Loucy (cell line): ENCODE data around the gene KIR2DL3.

Source experiments
- H2AFZ ChIP-seq: fragments of 200-600 bp; sonication (generic); 2 replicates; pipeline ENCODE4 v1.6.0; 2016; ENCODE audit warnings: antibody characterized with exemption, mild to moderate bottlenecking, low read length, moderate library complexity
- H3F3A ChIP-seq: fragments of 200-600 bp; 2 replicates; pipeline ENCODE4 v1.6.0; 2016; ENCODE audit warnings: antibody characterized with exemption, low read depth, mild to moderate bottlenecking
- H3K27me3 ChIP-seq: fragments of 200-600 bp; sonication (generic); 2 replicates; pipeline ENCODE4 v1.6.1; 2014; ENCODE audit warnings: low read length, mild to moderate bottlenecking; ENCODE audit not compliant: insufficient read depth, poor library complexity, severe bottlenecking
- H3K36me3 ChIP-seq: fragments of 200-600 bp; sonication (generic); 2 replicates; pipeline ENCODE4 v1.6.1; 2016; ENCODE audit warnings: low read length; ENCODE audit not compliant: insufficient read depth
- H3K4me1 ChIP-seq: fragments of 200-600 bp; sonication (generic); 2 replicates; pipeline ENCODE4 v1.5.1; 2014; ENCODE audit warnings: low read length, mild to moderate bottlenecking; ENCODE audit not compliant: insufficient read depth, poor library complexity, severe bottlenecking
- H3K4me2 ChIP-seq: fragments of 200-600 bp; sonication (generic); 2 replicates; pipeline ENCODE4 v1.6.0; 2014; ENCODE audit warnings: antibody characterized with exemption, low read length, low read depth, mild to moderate bottlenecking; ENCODE audit not compliant: poor library complexity, severe bottlenecking
- H3K4me3 ChIP-seq: fragments of 200-600 bp; sonication (generic); 2 replicates; pipeline ENCODE4 v1.5.1; 2014; ENCODE audit warnings: low read length, mild to moderate bottlenecking, mixed read lengths; ENCODE audit not compliant: poor library complexity, severe bottlenecking
- H3K79me2 ChIP-seq: fragments of 200-600 bp; sonication (generic); 2 replicates; pipeline ENCODE4 v1.6.1; 2014; ENCODE audit warnings: low read length; ENCODE audit not compliant: insufficient read depth
- H3K9ac ChIP-seq: fragments of 200-600 bp; sonication (generic); 2 replicates; pipeline ENCODE4 v1.6.0; 2014; ENCODE audit warnings: mild to moderate bottlenecking, low read depth, low read length, moderate library complexity; ENCODE audit not compliant: poor library complexity, severe bottlenecking
- H3K9me2 ChIP-seq: fragments of 200-600 bp; sonication (generic); replicated peaks from 2 replicates; pipeline ENCODE4 v1.6.1; 2016; ENCODE audit warnings: low read depth, low read length, mixed read lengths
- H3K9me3 ChIP-seq: fragments of 200-600 bp; sonication (generic); 2 replicates; pipeline ENCODE4 v1.6.1; 2014; ENCODE audit warnings: mild to moderate bottlenecking, antibody characterized with exemption, low read length, low read depth; ENCODE audit not compliant: insufficient read depth
- H4K20me1 ChIP-seq: fragments of 200-600 bp; sonication (generic); 2 replicates; pipeline ENCODE4 v1.6.0; 2014; ENCODE audit warnings: antibody characterized with exemption, low read length, mild to moderate bottlenecking; ENCODE audit not compliant: insufficient read depth, poor library complexity, severe bottlenecking
- CTCF ChIP-seq: fragments of 200-600 bp; sonication (generic); conservative IDR thresholded peaks from 2 replicates; pipeline ENCODE4 v1.5.1; 2014; ENCODE audit warnings: mild to moderate bottlenecking, antibody characterized with exemption, low read length
- EZH2phosphoT487 ChIP-seq: fragments of 200-600 bp; IDR thresholded peaks from 2 replicates; pipeline ENCODE4 v1.6.1; 2018; ENCODE audit warnings: antibody characterized with exemption, mild to moderate bottlenecking, moderate library complexity, borderline replicate concordance

The KIR2DL3 gene

GRCh38 chr19:54727562-54727961 lies 10.8 kb upstream of the KIR2DL3 start:
- Histone ChIP-seq H2AFZ (no peak overlapping the region), H3K9ac (no peak overlapping the region), H3K79me2 (no peaks in the 10 kb centered on the region), H3K9me3 (no peaks in the 10 kb centered on the region; the same call in 1 of the 2 replicates), H3K4me2 (no peak overlapping the region), H3K9me2 (no peaks in the 10 kb centered on the region), H3K4me1 (no peaks in the 10 kb centered on the region), H4K20me1 (no peaks in the 10 kb centered on the region), H3F3A (no peaks in the 10 kb centered on the region), H3K27me3 (no peaks in the 10 kb centered on the region), H3K36me3 (no peaks in the 10 kb centered on the region), H3K4me3 (no peak overlapping the region)
- no peak for TF ChIP-seq EZH2phosphoT487
- TF ChIP-seq CTCF: no peak

- Histone ChIP-seq H3K36me3 (no peaks in the 10 kb centered on the region), H3K4me3 (no peak overlapping the region), H3K9me2 (no peaks in the 10 kb centered on the region), H3K27me3 (no peaks in the 10 kb centered on the region), H2AFZ (no peak overlapping the region), H3K9ac (no peak overlapping the region), H4K20me1 (no peaks in the 10 kb centered on the region), H3F3A (no peaks in the 10 kb centered on the region), H3K79me2 (no peaks in the 10 kb centered on the region), H3K9me3 (no peaks in the 10 kb centered on the region; the same call in 1 of the 2 replicates), H3K4me1 (no peaks in the 10 kb centered on the region), H3K4me2 (no peak overlapping the region)
- TF ChIP-seq CTCF (no peak), EZH2phosphoT487 (no peak)
These were observed 10.1 kb upstream of the KIR2DL3 start for GRCh38 chr19:54728167-54728566.

- no peaks in the 10 kb centered on the region for H3K79me2 ChIP-seq
- H3K9me3 ChIP-seq: no peaks in the 10 kb centered on the region
- H3K9me2 ChIP-seq: no peaks in the 10 kb centered on the region
These were observed 8.7 kb upstream of the KIR2DL3 start for GRCh38 chr19:54729416-54730188.

More at GRCh38 chr19:54729416-54730188, 8.7 kb upstream of the KIR2DL3 start:
- Histone ChIP-seq H3K27me3 (no peaks in the 10 kb centered on the region), H3K4me1 (no peaks in the 10 kb centered on the region), H2AFZ (no peak overlapping the region), H3K9ac (no peak overlapping the region), H3K4me3 (no peak overlapping the region), H3F3A (no peaks in the 10 kb centered on the region), H3K36me3 (no peaks in the 10 kb centered on the region), H4K20me1 (no peaks in the 10 kb centered on the region), H3K4me2 (no peak overlapping the region)
- TF ChIP-seq CTCF: no peak
- no peak for TF ChIP-seq EZH2phosphoT487
